GM23338 (cell line): ENCODE data around the gene PLEKHG5. TPM values are rescaled to one million over a fixed set of nuclear protein-coding genes. Genes with fewer than 3 reads are reported as not detected.

Experiments
- ATAC-seq: fragments of 200-7000 bp; cut with Tn5 transposase; 3 replicates; pipeline ENCODE4 v1.9.1; 2020
- DNase-seq: peaks from one replicate; pipeline ENCODE4 v3.0.0-alpha.2; 2015; ENCODE audit warnings: low spot score
- H2AFZ ChIP-seq: fragments of 200-600 bp; sonication (generic); 2 replicates; pipeline ENCODE4 v1.8.0; 2016; ENCODE audit warnings: antibody characterized with exemption, mild to moderate bottlenecking, moderate library complexity
- H3F3A ChIP-seq: fragments of 200-600 bp; sonication (generic); replicated peaks from 2 replicates; pipeline ENCODE4 v1.8.0; 2017; ENCODE audit warnings: antibody characterized with exemption, mixed run types, low read depth
- H3K27ac ChIP-seq: fragments of 200-600 bp; sonication (generic); 2 replicates; pipeline ENCODE4 v1.6.1; 2016; ENCODE audit warnings: low read depth
- H3K27me3 ChIP-seq: fragments of 200-600 bp; sonication (generic); 2 replicates; pipeline ENCODE4 v1.8.0; 2016; ENCODE audit warnings: mild to moderate bottlenecking, mixed run types, moderate library complexity; ENCODE audit not compliant: insufficient read depth
- H3K36me3 ChIP-seq: fragments of 200-600 bp; sonication (generic); 2 replicates; pipeline ENCODE4 v1.8.0; 2016; ENCODE audit warnings: mild to moderate bottlenecking; ENCODE audit not compliant: insufficient read depth
- H3K4me1 ChIP-seq: fragments of 200-600 bp; sonication (generic); 2 replicates; pipeline ENCODE4 v1.8.0; 2016; ENCODE audit warnings: mild to moderate bottlenecking, moderate library complexity; ENCODE audit not compliant: insufficient read depth
- H3K4me2 ChIP-seq: fragments of 200-600 bp; sonication (generic); 2 replicates; pipeline ENCODE4 v1.7.1; 2017; ENCODE audit warnings: mixed run types
- H3K4me3 ChIP-seq: fragments of 200-600 bp; sonication (generic); 2 replicates; pipeline ENCODE4 v1.6.1; 2016; ENCODE audit warnings: mixed run types
- H3K79me2 ChIP-seq: fragments of 200-600 bp; sonication (generic); replicated peaks from 2 replicates; pipeline ENCODE4 v1.8.0; 2017; ENCODE audit warnings: mild to moderate bottlenecking; ENCODE audit not compliant: insufficient read depth
- H3K9me2 ChIP-seq: fragments of 200-600 bp; sonication (generic); 2 replicates; pipeline ENCODE4 v1.8.0; 2017; ENCODE audit not compliant: insufficient read depth
- H4K20me1 ChIP-seq: fragments of 200-600 bp; sonication (generic); replicated peaks from 2 replicates; pipeline ENCODE4 v1.8.0; 2017; ENCODE audit warnings: mild to moderate bottlenecking; ENCODE audit not compliant: insufficient read depth
- H3K27ac Mint-ChIP-seq: 2 replicates; pipeline ENCODE4 v1.8.0; 2020; ENCODE audit warnings: inconsistent platforms, mild to moderate bottlenecking, moderate library complexity, mixed read lengths
- H3K27me3 Mint-ChIP-seq: 3 replicates; pipeline ENCODE4 v1.8.0; 2022; ENCODE audit warnings: low read depth, mild to moderate bottlenecking, moderate library complexity, mixed read lengths, inconsistent platforms; ENCODE audit not compliant: insufficient read depth, poor library complexity
- H3K36me3 Mint-ChIP-seq: 3 replicates; pipeline ENCODE4 v1.8.0; 2021; ENCODE audit warnings: low read depth, mild to moderate bottlenecking, inconsistent platforms, moderate library complexity, mixed read lengths
- H3K4me1 Mint-ChIP-seq: 3 replicates; pipeline ENCODE4 v1.8.0; 2020; ENCODE audit warnings: mild to moderate bottlenecking, inconsistent platforms, mixed read lengths
- H3K4me3 Mint-ChIP-seq: 3 replicates; pipeline ENCODE4 v1.8.0; 2021; ENCODE audit warnings: moderate library complexity, mild to moderate bottlenecking, inconsistent platforms, mixed read lengths
- H3K9me3 Mint-ChIP-seq: 3 replicates; pipeline ENCODE4 v1.8.0; 2020; ENCODE audit warnings: moderate library complexity, mild to moderate bottlenecking, inconsistent platforms, mixed read lengths
- EZH2 ChIP-seq: fragments of 200-600 bp; sonication (generic); IDR thresholded peaks from one replicate; pipeline ENCODE4 v1.8.0; 2017; ENCODE audit warnings: antibody characterized with exemption, mild to moderate bottlenecking, low read depth; ENCODE audit not compliant: unreplicated experiment
- STAT1 ChIP-seq: IDR thresholded peaks from one replicate; pipeline ENCODE4 v1.6.1; 2016; ENCODE audit warnings: antibody characterized with exemption; ENCODE audit not compliant: unreplicated experiment
- polyA plus RNA-seq: library from polyadenylated mRNA; unstranded; fragments of >200 nt; fragmentation: Nextera tagmentation; extraction: Ambion mirVana; gene quantifications from 2 replicates; pipeline ENCODE4 v1.2.1, GENCODE V29; 2016
- total RNA-seq: library from RNA; depleted of rRNA; stranded (reverse); fragments of >200 nt; shearing (Covaris generic); gene quantifications from 2 replicates; pipeline ENCODE4 v1.2.3, GENCODE V29; 2014
- TF ChIP-seq, protein P1 (sequence below), 2 experiments: fragments of 200-600 bp in 1 of 2; sonication (generic) in 1 of 2; conservative IDR thresholded peaks; 2 replicates each; pipeline versions ENCODE4 v1.5.1 to v1.6.1; 2016 to 2017; ENCODE audit warnings: antibody characterized with exemption in 2 of 2, low read depth in 2 of 2, mild to moderate bottlenecking in 2 of 2, moderate library complexity in 1 of 2
- TF ChIP-seq, protein P2 (sequence below): fragments of 250-450 bp; sonication (Bioruptor Pico); IDR thresholded peaks from 2 replicates; pipeline ENCODE4 v1.5.0; 2020; ENCODE audit warnings: mild to moderate bottlenecking, moderate library complexity
- TF ChIP-seq, protein P3 (sequence below): IDR thresholded peaks from one replicate; pipeline ENCODE4 v1.6.1; 2018; ENCODE audit warnings: antibody characterized with exemption; ENCODE audit not compliant: unreplicated experiment
- TF ChIP-seq, protein P4 (sequence below): IDR thresholded peaks from 2 replicates; pipeline ENCODE4 v1.6.1; 2016; ENCODE audit warnings: antibody characterized with exemption

PLEKHG5 gene
- total and polyA plus RNA-seq, 2 experiments from 2014 or later, result 9.0 to 26.4 TPM

DNA sequence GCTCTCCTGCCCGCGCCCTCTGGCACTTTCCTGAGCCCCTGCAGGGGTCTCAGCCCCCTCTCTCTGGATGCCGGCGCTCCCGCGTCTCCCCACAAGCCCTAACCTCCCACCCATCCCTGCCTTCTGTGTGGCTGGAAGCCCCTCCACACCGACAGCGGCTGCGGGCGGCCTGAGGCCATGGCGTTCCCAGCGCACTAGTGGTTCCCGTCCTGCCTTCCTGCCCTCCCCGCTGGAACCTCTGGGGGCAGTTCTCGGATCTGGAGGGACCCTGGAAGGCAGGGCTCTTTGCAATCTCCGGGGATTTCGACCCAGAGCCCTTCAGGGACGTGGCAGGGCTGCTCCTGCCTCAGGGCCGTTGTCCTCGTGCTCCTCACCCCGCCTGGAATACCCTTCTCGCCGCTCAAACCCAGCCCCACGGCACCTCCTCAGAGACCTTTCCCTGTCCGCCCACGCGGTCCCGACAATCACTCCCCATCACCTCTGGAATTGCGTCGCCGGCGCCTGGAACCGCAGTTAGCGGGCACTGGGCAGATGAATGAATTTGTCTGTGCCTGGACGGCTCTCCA is 67.4 kb downstream of the PLEKHG5 start:
- peak; percentile 78 for DNase-seq
- peak overlapping the region; percentile 51 for H3K4me3 ChIP-seq

DNA sequence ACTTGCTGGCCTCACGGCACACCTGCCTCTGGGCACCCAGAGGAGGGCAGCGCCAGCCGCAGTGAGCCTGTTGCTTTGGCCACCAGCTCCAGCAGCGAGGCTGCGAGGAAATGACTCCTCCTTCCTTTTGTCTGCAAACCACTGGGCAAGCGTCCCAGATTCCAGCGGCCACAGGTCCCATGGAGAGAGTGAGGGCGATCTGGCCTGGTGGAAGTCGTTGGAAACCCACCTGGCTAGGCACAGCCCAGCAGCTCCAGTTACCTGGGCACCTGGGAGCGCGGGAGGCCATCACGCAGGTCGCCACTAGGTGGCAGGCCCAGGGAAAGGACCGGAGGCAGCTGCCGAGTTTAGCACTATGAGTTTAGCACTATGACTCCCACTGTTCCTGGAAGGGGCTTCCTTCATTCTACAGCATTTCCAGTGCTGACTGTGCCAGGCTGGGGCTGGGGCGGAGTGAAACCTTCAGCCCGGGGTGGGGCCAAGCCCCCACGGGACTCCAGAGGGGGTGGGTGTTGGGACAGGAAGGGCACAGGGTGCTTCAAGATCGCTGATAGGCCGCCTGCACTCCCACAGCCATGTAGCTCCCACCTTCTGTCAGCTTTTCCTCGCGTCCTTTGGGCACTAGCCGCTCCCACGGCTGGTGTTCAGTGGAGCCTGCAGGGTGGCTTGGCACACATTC is 68.0 kb downstream of the PLEKHG5 start:
- Mint-ChIP-seq H3K4me1 (peaks cover 8% of the 10 kb centered on the region; the same call in 2 of the 3 replicates), H3K9me3 (no peaks in the 10 kb centered on the region), H3K4me3 (peak overlapping the region; percentile 57), H3K36me3 (no peaks in the 10 kb centered on the region), H3K27me3 (peaks cover 81% of the 10 kb centered on the region), H3K27ac (no peak overlapping the region)
- no peak overlapping the region for H3K27ac ChIP-seq
- no peaks in the 10 kb centered on the region for H4K20me1 ChIP-seq
- DNase-seq (peak; percentile 94), ATAC-seq (peak; percentile 52)
- peak overlapping the region; percentile 80 for H3K4me2 ChIP-seq
- peak overlapping the region; percentile 51 for H3K4me3 ChIP-seq
- H3K36me3 ChIP-seq, result no peaks in the 10 kb centered on the region
- peaks cover 89% of the 10 kb centered on the region for H3K27me3 ChIP-seq
- H3K9me2 ChIP-seq, result no peaks in the 10 kb centered on the region
- H3K4me1 ChIP-seq, result peaks cover 7% of the 10 kb centered on the region; the same call in 1 of the 2 replicates
- H2AFZ ChIP-seq, result peak overlapping the region; percentile 91
- peaks cover 22% of the 10 kb centered on the region for H3F3A ChIP-seq
- H3K79me2 ChIP-seq, result no peaks in the 10 kb centered on the region
- TF ChIP-seq, protein P1, sequence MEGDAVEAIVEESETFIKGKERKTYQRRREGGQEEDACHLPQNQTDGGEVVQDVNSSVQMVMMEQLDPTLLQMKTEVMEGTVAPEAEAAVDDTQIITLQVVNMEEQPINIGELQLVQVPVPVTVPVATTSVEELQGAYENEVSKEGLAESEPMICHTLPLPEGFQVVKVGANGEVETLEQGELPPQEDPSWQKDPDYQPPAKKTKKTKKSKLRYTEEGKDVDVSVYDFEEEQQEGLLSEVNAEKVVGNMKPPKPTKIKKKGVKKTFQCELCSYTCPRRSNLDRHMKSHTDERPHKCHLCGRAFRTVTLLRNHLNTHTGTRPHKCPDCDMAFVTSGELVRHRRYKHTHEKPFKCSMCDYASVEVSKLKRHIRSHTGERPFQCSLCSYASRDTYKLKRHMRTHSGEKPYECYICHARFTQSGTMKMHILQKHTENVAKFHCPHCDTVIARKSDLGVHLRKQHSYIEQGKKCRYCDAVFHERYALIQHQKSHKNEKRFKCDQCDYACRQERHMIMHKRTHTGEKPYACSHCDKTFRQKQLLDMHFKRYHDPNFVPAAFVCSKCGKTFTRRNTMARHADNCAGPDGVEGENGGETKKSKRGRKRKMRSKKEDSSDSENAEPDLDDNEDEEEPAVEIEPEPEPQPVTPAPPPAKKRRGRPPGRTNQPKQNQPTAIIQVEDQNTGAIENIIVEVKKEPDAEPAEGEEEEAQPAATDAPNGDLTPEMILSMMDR (conservative IDR thresholded peaks at IDR 0.05; ENCODE audit: low read depth in 2 of 2), result peak; percentile 80 to 90
- TF ChIP-seq, protein P2, sequence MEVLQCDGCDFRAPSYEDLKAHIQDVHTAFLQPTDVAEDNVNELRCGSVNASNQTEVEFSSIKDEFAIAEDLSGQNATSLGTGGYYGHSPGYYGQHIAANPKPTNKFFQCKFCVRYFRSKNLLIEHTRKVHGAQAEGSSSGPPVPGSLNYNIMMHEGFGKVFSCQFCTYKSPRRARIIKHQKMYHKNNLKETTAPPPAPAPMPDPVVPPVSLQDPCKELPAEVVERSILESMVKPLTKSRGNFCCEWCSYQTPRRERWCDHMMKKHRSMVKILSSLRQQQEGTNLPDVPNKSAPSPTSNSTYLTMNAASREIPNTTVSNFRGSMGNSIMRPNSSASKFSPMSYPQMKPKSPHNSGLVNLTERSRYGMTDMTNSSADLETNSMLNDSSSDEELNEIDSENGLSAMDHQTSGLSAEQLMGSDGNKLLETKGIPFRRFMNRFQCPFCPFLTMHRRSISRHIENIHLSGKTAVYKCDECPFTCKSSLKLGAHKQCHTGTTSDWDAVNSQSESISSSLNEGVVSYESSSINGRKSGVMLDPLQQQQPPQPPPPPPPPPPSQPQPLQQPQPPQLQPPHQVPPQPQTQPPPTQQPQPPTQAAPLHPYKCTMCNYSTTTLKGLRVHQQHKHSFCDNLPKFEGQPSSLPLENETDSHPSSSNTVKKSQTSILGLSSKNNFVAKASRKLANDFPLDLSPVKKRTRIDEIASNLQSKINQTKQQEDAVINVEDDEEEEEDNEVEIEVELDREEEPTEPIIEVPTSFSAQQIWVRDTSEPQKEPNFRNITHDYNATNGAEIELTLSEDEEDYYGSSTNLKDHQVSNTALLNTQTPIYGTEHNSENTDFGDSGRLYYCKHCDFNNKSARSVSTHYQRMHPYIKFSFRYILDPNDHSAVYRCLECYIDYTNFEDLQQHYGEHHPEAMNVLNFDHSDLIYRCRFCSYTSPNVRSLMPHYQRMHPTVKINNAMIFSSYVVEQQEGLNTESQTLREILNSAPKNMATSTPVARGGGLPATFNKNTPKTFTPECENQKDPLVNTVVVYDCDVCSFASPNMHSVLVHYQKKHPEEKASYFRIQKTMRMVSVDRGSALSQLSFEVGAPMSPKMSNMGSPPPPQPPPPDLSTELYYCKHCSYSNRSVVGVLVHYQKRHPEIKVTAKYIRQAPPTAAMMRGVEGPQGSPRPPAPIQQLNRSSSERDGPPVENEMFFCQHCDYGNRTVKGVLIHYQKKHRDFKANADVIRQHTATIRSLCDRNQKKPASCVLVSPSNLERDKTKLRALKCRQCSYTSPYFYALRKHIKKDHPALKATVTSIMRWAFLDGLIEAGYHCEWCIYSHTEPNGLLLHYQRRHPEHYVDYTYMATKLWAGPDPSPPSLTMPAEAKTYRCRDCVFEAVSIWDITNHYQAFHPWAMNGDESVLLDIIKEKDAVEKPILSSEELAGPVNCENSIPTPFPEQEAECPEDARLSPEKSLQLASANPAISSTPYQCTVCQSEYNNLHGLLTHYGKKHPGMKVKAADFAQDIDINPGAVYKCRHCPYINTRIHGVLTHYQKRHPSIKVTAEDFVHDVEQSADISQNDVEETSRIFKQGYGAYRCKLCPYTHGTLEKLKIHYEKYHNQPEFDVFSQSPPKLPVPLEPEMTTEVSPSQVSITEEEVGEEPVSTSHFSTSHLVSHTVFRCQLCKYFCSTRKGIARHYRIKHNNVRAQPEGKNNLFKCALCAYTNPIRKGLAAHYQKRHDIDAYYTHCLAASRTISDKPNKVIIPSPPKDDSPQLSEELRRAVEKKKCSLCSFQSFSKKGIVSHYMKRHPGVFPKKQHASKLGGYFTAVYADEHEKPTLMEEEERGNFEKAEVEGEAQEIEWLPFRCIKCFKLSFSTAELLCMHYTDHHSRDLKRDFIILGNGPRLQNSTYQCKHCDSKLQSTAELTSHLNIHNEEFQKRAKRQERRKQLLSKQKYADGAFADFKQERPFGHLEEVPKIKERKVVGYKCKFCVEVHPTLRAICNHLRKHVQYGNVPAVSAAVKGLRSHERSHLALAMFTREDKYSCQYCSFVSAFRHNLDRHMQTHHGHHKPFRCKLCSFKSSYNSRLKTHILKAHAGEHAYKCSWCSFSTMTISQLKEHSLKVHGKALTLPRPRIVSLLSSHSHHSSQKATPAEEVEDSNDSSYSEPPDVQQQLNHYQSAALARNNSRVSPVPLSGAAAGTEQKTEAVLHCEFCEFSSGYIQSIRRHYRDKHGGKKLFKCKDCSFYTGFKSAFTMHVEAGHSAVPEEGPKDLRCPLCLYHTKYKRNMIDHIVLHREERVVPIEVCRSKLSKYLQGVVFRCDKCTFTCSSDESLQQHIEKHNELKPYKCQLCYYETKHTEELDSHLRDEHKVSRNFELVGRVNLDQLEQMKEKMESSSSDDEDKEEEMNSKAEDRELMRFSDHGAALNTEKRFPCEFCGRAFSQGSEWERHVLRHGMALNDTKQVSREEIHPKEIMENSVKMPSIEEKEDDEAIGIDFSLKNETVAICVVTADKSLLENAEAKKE (CRISPR knock-in tag), result no peak
- TF ChIP-seq, protein P3, sequence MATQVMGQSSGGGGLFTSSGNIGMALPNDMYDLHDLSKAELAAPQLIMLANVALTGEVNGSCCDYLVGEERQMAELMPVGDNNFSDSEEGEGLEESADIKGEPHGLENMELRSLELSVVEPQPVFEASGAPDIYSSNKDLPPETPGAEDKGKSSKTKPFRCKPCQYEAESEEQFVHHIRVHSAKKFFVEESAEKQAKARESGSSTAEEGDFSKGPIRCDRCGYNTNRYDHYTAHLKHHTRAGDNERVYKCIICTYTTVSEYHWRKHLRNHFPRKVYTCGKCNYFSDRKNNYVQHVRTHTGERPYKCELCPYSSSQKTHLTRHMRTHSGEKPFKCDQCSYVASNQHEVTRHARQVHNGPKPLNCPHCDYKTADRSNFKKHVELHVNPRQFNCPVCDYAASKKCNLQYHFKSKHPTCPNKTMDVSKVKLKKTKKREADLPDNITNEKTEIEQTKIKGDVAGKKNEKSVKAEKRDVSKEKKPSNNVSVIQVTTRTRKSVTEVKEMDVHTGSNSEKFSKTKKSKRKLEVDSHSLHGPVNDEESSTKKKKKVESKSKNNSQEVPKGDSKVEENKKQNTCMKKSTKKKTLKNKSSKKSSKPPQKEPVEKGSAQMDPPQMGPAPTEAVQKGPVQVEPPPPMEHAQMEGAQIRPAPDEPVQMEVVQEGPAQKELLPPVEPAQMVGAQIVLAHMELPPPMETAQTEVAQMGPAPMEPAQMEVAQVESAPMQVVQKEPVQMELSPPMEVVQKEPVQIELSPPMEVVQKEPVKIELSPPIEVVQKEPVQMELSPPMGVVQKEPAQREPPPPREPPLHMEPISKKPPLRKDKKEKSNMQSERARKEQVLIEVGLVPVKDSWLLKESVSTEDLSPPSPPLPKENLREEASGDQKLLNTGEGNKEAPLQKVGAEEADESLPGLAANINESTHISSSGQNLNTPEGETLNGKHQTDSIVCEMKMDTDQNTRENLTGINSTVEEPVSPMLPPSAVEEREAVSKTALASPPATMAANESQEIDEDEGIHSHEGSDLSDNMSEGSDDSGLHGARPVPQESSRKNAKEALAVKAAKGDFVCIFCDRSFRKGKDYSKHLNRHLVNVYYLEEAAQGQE, result no peak
- TF ChIP-seq STAT1, result no peak

More for the DNA sequence above, 67.4 kb downstream of the PLEKHG5 start:
- Histone ChIP-seq H3K9me2 (no peaks in the 10 kb centered on the region), H3F3A (peaks cover 22% of the 10 kb centered on the region), H4K20me1 (no peaks in the 10 kb centered on the region), H3K79me2 (no peaks in the 10 kb centered on the region), H3K27me3 (peaks cover 83% of the 10 kb centered on the region), H3K27ac (no peak overlapping the region), H3K4me2 (peak overlapping the region; percentile 80), H3K36me3 (no peaks in the 10 kb centered on the region), H2AFZ (peak overlapping the region; percentile 91), H3K4me1 (peaks cover 7% of the 10 kb centered on the region; the same call in 1 of the 2 replicates)
- no peaks in the 10 kb centered on the region for H3K36me3 Mint-ChIP-seq
- H3K27me3 Mint-ChIP-seq, result peaks cover 77% of the 10 kb centered on the region
- H3K27ac Mint-ChIP-seq, result no peak overlapping the region
- peak; percentile 21 for ATAC-seq
- no peaks in the 10 kb centered on the region for H3K9me3 Mint-ChIP-seq
- peaks cover 10% of the 10 kb centered on the region; the same call in 2 of the 3 replicates for H3K4me1 Mint-ChIP-seq
- peak overlapping the region; percentile 57 for H3K4me3 Mint-ChIP-seq
- TF ChIP-seq, protein P4, sequence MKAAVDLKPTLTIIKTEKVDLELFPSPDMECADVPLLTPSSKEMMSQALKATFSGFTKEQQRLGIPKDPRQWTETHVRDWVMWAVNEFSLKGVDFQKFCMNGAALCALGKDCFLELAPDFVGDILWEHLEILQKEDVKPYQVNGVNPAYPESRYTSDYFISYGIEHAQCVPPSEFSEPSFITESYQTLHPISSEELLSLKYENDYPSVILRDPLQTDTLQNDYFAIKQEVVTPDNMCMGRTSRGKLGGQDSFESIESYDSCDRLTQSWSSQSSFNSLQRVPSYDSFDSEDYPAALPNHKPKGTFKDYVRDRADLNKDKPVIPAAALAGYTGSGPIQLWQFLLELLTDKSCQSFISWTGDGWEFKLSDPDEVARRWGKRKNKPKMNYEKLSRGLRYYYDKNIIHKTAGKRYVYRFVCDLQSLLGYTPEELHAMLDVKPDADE, result no peak
- peak; percentile 68 for TF ChIP-seq EZH2
